Measurements from ENCODE around the gene VPS13A.
"Not testable (repeated sequence)": the region's sequence is repeated elsewhere in the genome, so short reads cannot be mapped to it uniquely, and the experiment has no call there.

Gene VPS13A

GRCh38 chr9:77304543-77304942 is 127.2 kb downstream of the VPS13A start:
- no peak for DNase-seq (ENCODE audit: low read depth in 2 of 3, low spot score in 2 of 3)

DNA sequence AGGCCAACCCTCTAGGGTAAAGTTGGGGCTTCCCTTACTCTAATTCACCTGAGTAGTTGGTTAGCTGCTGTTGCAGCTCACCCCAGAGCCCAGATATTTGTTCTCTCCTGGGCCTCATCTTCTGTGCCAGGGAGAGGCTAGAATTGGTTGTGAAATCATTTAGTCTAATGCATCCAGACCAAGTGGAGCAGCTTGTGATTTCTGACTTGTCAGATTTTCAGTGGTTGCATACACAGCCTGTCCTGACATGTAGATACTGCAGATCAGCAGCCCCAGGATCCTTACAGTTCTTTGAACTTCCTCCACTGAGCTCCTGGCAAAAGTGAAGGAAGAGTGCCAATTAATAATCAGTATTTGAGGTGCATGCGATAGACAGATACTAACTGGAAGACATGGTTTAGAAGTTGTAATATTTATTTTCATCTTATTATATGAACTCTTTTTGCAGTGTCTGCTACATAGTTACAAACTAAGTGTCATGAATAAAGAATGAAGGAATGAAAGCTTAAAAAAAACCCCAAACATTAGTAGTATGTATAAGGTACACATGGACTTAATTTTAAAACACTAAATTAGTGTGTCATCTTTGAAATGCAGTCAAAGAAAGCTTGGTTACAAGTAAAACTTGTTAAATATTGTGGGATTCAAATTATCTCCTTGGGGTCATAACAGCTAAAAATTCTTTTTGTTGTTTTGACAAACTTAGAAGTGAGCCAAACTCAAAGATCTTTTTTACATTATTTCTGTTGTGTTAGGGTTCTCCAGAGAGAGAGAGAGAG is 128.5 kb downstream of the VPS13A start:
- DNase-seq (ENCODE audit: low read depth in 2 of 3, low spot score in 2 of 3): no peak

- DNase-seq (ENCODE audit: low read depth in 2 of 3, low spot score in 2 of 3): no peak
Observed at GRCh38 chr9:77307166-77307565, 129.8 kb downstream of the VPS13A start.

DNA sequence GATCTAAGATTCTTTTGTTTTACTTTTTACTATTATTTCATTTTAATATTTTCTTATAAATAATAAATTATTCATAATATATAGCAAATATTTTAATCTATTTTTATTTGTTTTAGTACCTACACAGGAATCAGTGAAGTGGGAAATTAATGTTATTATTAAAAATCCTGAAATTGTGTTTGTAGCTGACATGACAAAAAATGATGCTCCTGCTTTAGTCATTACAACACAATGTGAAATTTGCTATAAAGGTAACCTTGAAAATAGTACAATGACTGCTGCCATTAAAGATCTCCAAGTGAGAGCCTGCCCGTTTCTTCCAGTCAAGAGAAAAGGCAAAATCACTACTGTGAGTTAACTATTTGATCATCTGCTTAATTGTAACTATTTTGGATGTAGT is 138.7 kb downstream of the VPS13A start:
- no peak for DNase-seq (ENCODE audit: low read depth in 2 of 3, low spot score in 2 of 3)

GRCh38 chr9:77325058-77325457 is 147.7 kb downstream of the VPS13A start:
- no peak for DNase-seq (ENCODE audit: low read depth in 2 of 3, low spot score in 2 of 3)

GRCh38 chr9:77328102-77328501 is 150.8 kb downstream of the VPS13A start:
- DNase-seq (ENCODE audit: low read depth in 2 of 3, low spot score in 2 of 3): no peak

- DNase-seq (ENCODE audit: low read depth in 2 of 3, low spot score in 2 of 3): no peak
Observed at GRCh38 chr9:77370064-77370463, 192.7 kb downstream of the VPS13A start.

GRCh38 chr9:77374266-77374665 is 196.9 kb downstream of the VPS13A start:
- no peak for DNase-seq (ENCODE audit: low read depth in 2 of 3, low spot score in 2 of 3)

GRCh38 chr9:77375956-77376532 is 198.7 kb downstream of the VPS13A start:
- no peak for DNase-seq (ENCODE audit: low read depth in 2 of 3, low spot score in 2 of 3)

DNA sequence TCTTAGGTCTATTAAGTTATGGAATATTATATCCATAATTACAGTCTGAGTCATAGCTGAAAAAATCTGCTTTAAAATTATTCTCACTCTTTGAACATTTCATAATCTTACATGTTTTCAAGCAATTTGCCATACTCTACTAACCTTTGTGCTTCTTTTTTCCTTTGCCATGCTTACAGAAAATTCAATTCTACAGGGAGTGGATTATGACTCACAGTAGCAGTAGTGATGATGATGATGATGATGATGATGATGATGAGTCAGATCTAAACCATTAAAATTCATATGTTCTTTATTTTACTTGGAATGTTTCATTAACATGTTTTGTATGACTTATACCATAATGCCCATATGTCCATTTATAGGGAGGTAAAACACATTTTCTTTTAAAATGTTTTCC is 207.1 kb downstream of the VPS13A start:
- no peak for DNase-seq (ENCODE audit: low read depth in 2 of 3, low spot score in 2 of 3)

DNA sequence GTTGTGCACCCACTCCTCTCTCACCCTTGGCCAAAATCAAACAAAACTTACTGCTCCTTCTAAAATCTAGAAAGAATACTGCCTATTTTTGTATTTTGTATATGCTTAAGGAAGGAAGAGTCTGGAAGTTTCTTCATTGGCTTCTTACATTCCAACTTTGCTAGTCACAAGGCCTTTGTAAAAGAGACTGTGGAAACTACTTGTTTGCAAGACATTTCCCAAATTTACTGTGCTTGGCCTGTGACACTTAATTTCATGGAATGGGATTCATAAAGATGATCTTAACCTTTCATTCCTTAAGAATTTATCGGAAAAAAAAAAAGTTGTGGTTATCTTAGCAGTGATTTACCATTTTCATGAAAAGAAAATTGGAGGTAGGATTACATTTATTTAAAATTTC is 208.9 kb downstream of the VPS13A start:
- no peak for DNase-seq (ENCODE audit: low read depth in 2 of 3, low spot score in 2 of 3)

DNA sequence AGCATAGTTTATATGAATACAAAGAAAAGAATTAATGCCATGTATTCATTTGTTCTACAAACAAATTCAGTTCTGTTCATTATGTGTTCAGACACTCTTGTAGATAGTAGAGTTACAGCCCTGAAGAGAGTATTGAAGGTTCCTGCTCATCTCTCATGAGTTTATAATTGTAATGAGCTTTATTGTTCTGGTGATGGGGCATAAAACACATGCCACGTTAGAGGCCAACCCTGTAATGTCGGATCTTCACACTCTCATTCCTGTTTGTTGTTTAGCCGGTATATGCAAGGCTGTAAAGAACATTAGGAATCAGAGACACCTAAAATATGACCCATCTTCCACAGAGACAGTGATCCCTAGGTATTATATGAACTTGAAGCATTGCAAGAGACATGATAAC is 214.5 kb downstream of the VPS13A start:
- no peak for DNase-seq (ENCODE audit: low read depth in 2 of 3, low spot score in 2 of 3)

DNA sequence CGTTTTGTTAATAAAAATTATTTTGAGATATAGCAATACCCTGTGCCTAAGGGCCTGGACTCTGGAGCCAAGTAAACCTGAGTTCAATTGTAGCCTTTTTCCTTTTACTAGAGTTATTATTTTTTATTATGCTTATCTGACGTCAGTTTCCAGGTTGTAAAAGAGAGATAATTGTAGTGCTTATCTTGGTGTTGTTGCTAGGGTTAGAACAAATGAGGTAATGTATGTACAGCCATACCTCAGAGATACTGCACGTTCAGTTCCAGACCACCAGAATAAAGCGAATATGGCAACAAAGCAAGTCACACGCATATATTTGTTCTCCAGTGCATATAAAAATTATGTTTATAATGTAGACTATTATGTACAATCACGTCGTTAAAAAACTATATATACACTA is 215.0 kb downstream of the VPS13A start:
- no peak for DNase-seq (ENCODE audit: low read depth in 2 of 3, low spot score in 2 of 3)

DNA sequence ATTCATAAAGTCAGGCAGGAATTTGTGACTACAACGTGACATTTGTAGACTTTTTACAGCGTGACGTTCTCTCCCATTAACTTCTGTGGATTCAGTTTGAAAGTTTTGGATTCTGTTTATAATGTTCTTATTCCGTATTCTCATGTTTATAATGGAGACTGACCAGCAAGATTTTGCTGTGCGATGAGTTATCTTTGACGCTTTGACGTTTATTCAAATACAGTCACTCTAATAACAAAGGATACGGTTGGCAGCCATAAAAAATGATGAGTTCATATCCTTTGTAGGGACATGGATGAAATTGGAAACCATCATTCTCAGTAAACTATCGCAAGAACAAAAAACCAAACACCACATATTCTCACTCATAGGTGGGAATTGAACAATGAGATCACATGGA is 221.2 kb downstream of the VPS13A start:
- DNase-seq (ENCODE audit: low read depth in 2 of 3, low spot score in 2 of 3): not testable (repeated sequence)

GRCh38 chr9:77399964-77400363 is 222.6 kb downstream of the VPS13A start:
- no peak for DNase-seq (ENCODE audit: low read depth in 2 of 3, low spot score in 2 of 3)

DNA sequence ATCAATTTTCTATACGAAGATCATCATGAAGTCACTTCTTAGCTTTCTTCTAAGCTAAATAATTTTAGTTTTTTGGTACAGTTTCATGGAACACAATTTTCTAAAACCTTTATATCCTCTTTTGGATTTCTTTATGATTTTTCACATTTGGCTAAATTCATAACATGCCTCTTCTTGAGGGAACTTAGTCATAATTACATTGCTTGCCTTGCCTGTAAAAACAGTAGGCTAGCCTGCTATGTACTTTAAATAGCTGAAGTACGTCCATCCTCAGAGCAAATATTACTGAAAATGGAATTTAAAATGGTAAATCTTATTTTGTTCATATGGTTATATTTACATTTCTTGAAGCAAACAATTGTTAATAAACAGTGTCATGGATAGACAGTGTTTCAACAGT is 225.0 kb downstream of the VPS13A start:
- no peak for DNase-seq (ENCODE audit: low read depth in 2 of 3, low spot score in 2 of 3)

GRCh38 chr9:77403239-77403638 is 225.9 kb downstream of the VPS13A start:
- DNase-seq (ENCODE audit: low read depth in 2 of 3, low spot score in 2 of 3): no peak

DNA sequence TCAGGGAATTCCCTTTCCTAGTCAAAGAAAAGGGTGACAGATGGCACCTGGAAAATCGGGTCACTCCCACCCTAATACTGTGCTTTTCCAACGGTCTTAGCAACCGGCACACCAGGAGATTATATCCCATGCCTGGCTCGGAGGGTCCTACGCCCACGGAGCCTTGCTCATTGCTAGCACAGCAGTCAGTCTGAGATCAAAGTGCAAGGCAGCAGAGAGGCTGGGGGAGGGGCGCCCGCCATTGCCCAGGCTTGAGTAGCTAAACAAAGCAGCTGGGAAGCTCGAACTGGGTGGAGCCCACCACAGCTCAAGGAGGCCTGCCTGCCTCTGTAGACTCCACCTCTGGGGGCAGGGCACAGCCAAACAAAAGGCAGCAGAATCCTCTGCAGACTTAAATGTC is 231.2 kb downstream of the VPS13A start:
- DNase-seq (ENCODE audit: low read depth in 2 of 3, low spot score in 2 of 3): not testable (repeated sequence)

DNA sequence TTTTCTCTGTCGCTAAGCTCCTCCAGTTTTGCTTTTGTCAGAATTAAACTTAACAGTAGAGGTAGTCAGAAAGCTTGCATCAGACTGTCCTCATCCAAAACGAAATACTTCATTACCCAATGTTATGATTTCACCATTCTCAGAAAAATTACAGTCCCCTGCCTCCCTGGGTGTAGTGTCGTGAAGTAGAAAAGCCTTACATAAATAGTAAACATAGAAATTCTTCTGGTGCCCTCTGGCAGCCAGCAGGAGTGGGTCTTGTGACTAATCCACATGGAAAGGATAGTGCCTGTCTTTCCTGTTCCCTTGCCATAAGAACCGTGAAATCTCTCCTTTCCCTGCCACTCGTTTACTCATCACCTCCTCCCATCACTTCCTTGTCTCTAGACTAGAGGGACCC is 240.2 kb downstream of the VPS13A start:
- DNase-seq (ENCODE audit: low read depth in 2 of 3, low spot score in 2 of 3): no peak

GRCh38 chr9:77418226-77418625 is 240.9 kb downstream of the VPS13A start:
- no peak for DNase-seq (ENCODE audit: low read depth in 2 of 3, low spot score in 2 of 3)

DNA sequence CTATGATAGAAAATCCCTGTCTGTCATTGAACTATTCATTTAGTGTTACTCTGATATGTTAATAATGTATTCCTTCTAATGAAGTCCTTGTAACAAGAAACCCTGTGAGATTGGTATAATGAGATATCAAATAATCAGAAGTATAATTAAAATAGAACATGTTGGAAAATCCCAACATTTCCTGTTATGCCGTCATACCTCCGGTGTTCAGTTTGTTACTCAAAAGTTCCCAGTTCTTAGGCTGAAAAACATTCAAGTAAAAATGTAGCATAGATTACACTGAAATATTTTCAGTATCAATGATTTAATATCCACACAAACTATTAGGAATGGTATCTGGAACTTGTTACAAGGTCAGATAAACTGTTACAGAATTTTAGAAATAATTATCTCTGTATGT is 243.3 kb downstream of the VPS13A start:
- DNase-seq (ENCODE audit: low read depth in 2 of 3, low spot score in 2 of 3): no peak

GRCh38 chr9:77421506-77422265 is 244.4 kb downstream of the VPS13A start:
- DNase-seq (ENCODE audit: low read depth in 2 of 3, low spot score in 2 of 3): no peak

Measured in activated CD8-positive, alpha-beta memory T cell treated with anti-CD3 and anti-CD28 coated beads for 48 hours (primary cell).